Stimulated activated CD8-positive, alpha-beta memory T cell treated with anti-CD3 and anti-CD28 coated beads, Interleukin-12 subunit alpha, Interleukin-12 subunit beta, amount 100 ng/mL, for 1 hour (primary cell): Measurements from ENCODE around the gene GNG7.

Experiments
- DNase-seq: peaks from one replicate; pipeline ENCODE4 v3.0.0-alpha.2; 2020; ENCODE audit warnings: low read depth

The GNG7 gene

GRCh38 chr19:2702170-2703076, at the start of gene GNG7:
Gene GNG7, minus strand, starts transcription at chr19:2702694. Its CDS starts 182,006 bp downstream, at chr19:2520688.
- peak; percentile 83 for DNase-seq

GRCh38 chr19:2751438-2751830, 48.9 kb upstream of the GNG7 start:
- DNase-seq: no peak

- no peak for DNase-seq
Observed at GRCh38 chr19:2750808-2751437, 48.4 kb upstream of the GNG7 start.

- no peak for DNase-seq
Observed at GRCh38 chr19:2747349-2747748, 44.9 kb upstream of the GNG7 start.

- DNase-seq: no peak
Observed at GRCh38 chr19:2744113-2744512, 41.6 kb upstream of the GNG7 start.

GRCh38 chr19:2743099-2743498, 40.6 kb upstream of the GNG7 start:
- DNase-seq: no peak

- no peak for DNase-seq
Observed at GRCh38 chr19:2740314-2740656, 37.8 kb upstream of the GNG7 start.

GRCh38 chr19:2739602-2740313, 37.3 kb upstream of the GNG7 start, which contains the start of gene SLC39A3:
Gene SLC39A3, minus strand, starts transcription at chr19:2740017. Its CDS starts 2,760 bp downstream, at chr19:2737257.
- DNase-seq: peak; percentile 99

- no peak for DNase-seq
Observed at GRCh38 chr19:2736550-2737190, 34.2 kb upstream of the GNG7 start.

GRCh38 chr19:2735374-2735773, 32.9 kb upstream of the GNG7 start:
- DNase-seq: no peak

GRCh38 chr19:2734589-2735288, 32.2 kb upstream of the GNG7 start:
- no peak for DNase-seq

- no peak for DNase-seq
Observed at GRCh38 chr19:2733930-2734588, 31.6 kb upstream of the GNG7 start.

- no peak for DNase-seq
Observed at GRCh38 chr19:2732883-2733282, 30.4 kb upstream of the GNG7 start.

- DNase-seq: no peak
Observed at GRCh38 chr19:2732157-2732725, 29.7 kb upstream of the GNG7 start.

GRCh38 chr19:2731181-2731995, 28.9 kb upstream of the GNG7 start:
- DNase-seq: no peak

GRCh38 chr19:2729943-2730818, 27.7 kb upstream of the GNG7 start:
- DNase-seq: no peak

GRCh38 chr19:2728783-2729387, 26.4 kb upstream of the GNG7 start:
- no peak for DNase-seq

- DNase-seq: no peak
Observed at GRCh38 chr19:2727640-2727944, 25.1 kb upstream of the GNG7 start.
